ENCODE results near the gene TCF4. TPM values are rescaled to one million over a fixed set of nuclear protein-coding genes. Genes with fewer than 3 reads are reported as not detected.
A peak's percentile ranks its signal among the peaks of the same experiment; 100 is the strongest.

Gene TCF4
- total and polyA plus RNA-seq, 2 donors (not counting 1 experiment from before 2014, with no cell fraction given), result 68.5 to 353 TPM

DNA sequence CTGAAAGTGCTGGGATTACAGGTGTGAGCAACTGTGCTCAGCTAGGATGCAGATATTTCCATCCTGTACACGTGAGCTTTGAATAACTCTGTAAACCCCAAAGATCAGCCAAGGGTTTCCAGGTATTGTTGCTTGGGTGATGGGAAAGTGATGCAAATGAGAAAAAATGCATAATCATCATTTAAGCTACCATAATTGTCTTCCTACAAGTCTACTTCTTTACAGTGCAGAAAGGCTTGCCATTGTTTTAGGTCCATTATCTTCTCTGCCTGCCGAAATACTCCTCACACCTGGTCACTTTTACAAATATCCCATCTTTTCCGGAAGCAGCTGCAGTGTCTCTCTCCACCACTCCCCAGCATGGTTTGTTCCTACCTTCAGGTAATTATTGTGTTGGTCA lies 368.9 kb downstream of the TCF4 start:
- ATAC-seq (ENCODE audit: low read depth), result no peak
- TF ChIP-seq, protein P1, sequence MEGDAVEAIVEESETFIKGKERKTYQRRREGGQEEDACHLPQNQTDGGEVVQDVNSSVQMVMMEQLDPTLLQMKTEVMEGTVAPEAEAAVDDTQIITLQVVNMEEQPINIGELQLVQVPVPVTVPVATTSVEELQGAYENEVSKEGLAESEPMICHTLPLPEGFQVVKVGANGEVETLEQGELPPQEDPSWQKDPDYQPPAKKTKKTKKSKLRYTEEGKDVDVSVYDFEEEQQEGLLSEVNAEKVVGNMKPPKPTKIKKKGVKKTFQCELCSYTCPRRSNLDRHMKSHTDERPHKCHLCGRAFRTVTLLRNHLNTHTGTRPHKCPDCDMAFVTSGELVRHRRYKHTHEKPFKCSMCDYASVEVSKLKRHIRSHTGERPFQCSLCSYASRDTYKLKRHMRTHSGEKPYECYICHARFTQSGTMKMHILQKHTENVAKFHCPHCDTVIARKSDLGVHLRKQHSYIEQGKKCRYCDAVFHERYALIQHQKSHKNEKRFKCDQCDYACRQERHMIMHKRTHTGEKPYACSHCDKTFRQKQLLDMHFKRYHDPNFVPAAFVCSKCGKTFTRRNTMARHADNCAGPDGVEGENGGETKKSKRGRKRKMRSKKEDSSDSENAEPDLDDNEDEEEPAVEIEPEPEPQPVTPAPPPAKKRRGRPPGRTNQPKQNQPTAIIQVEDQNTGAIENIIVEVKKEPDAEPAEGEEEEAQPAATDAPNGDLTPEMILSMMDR (IDR thresholded peaks at IDR 0.05), result no peak
- no peak for TF ChIP-seq EZH2 (IDR thresholded peaks at IDR 0.05; ENCODE audit: borderline replicate concordance, insufficient read depth, low read depth, low read length, poor library complexity, severe bottlenecking)
- no peaks in the 10 kb centered on the region for H3K9me3 Mint-ChIP-seq (ENCODE audit: insufficient read depth)

DNA sequence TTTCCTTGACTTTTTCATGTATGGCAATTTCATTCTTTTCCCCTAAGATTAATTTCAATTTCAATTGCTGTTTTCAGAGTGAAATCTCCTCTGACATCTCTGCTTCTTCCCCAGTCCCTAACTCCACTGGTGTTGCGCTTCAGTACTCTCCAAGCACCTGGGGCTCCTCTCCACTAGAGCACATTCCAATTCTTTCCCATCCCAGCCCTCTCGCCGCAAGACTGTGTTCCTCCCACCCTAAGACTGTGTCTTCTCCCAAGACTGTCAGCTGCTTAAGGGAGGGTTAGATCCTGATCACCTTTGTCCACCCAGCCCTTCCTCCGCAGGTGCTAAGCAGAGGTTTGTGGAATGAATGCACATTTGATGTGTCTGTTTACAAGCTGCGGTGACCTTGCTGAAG lies 373.0 kb downstream of the TCF4 start:
- peaks cover 12% of the 10 kb centered on the region for H3K4me1 Mint-ChIP-seq
- ChIA-PET POLR2A (no interaction called here), CTCF (interaction anchor here (1.0 to 1.8 kb wide), 2 partner anchors 20 to 1362 kb away, joined by 3 to 4 read pairs; no protein-coding TSS in a partner anchor)
- Histone ChIP-seq H4K20me1 (ENCODE audit: control insufficient read depth, insufficient read depth, low read length, poor library complexity, severe bottlenecking) (no peaks in the 10 kb centered on the region), H3K27me3 (replicated peaks in 1 of 4; ENCODE audit: control extremely low read depth in 1 of 4, control insufficient read depth in 3 of 4, insufficient read depth in 4 of 4, low read length in 3 of 4) (peaks cover 0 to 4% (median 0%) of the 10 kb centered on the region in 4 experiments), H3K79me2 (ENCODE audit: control insufficient read depth, insufficient read depth, low read length) (no peaks in the 10 kb centered on the region), H3K9ac (ENCODE audit: low read length) (no peak overlapping the region), H3K27ac (ENCODE audit: low read length in 2 of 2) (no peak overlapping the region), H3K4me1 (ENCODE audit: control insufficient read depth in 2 of 2, insufficient read depth in 2 of 2, low read length in 2 of 2) (peaks cover 8 to 11% of the 10 kb centered on the region in 2 donors), H2AFZ (ENCODE audit: insufficient read depth, low read depth, low read length, poor library complexity, severe bottlenecking) (no peak overlapping the region), H3K9me3 (ENCODE audit: control extremely low read depth in 1 of 3, control insufficient read depth in 2 of 3, insufficient read depth in 1 of 3, low read length in 2 of 3) (peaks cover 0 to 3% (median 0%) of the 10 kb centered on the region in 3 donors), H3K4me2 (replicated peaks; ENCODE audit: low read depth, low read length, poor library complexity, severe bottlenecking) (no peak overlapping the region), H3K4me3 (ENCODE audit: control extremely low read depth in 1 of 5, extremely low read depth in 1 of 5, insufficient read depth in 1 of 5, low read depth in 2 of 5, low read length in 4 of 5) (no peak overlapping the region), H3K36me3 (replicated peaks in 1 of 2; ENCODE audit: control extremely low read depth in 1 of 2, control insufficient read depth in 1 of 2, extremely low read depth in 1 of 2, insufficient read depth in 2 of 2, low read length in 1 of 2) (no peaks in the 10 kb centered on the region)
- intact Hi-C loops (cut with micrococcal nuclease), result no loop called here
- no peak overlapping the region for H3K4me3 Mint-ChIP-seq
- DNase-seq (no peak), ATAC-seq (ENCODE audit: low read depth) (no peak)
- no peak overlapping the region for H3K27ac Mint-ChIP-seq
- no peaks in the 10 kb centered on the region for H3K9me3 Mint-ChIP-seq (ENCODE audit: insufficient read depth)
- WGBS (ENCODE audit: insufficient coverage), result 97% methylated on average over 5 of the region's 5 CpGs
- TF ChIP-seq EZH2 (IDR thresholded peaks at IDR 0.05; ENCODE audit: borderline replicate concordance, insufficient read depth, low read depth, low read length, poor library complexity, severe bottlenecking), result no peak
- TF ChIP-seq, protein P1 (IDR thresholded peaks at IDR 0.05), result no peak
- H3K27me3 Mint-ChIP-seq, result no peaks in the 10 kb centered on the region

More for the DNA sequence above, 368.9 kb downstream of the TCF4 start:
- H3K27ac ChIP-seq (ENCODE audit: low read length in 2 of 2), result no peak overlapping the region
- CTCF ChIA-PET, result interaction anchor here (0.6 to 3.2 kb wide), 2 partner anchors 13 to 15 kb away, joined by 3 to 13 read pairs; no protein-coding TSS in a partner anchor
- no peaks in the 10 kb centered on the region for H4K20me1 ChIP-seq (ENCODE audit: control insufficient read depth, insufficient read depth, low read length, poor library complexity, severe bottlenecking)
- peaks cover under 1 to 1% of the 10 kb centered on the region in 2 experiments for H3K36me3 ChIP-seq (replicated peaks in 1 of 2; ENCODE audit: control extremely low read depth in 1 of 2, control insufficient read depth in 1 of 2, extremely low read depth in 1 of 2, insufficient read depth in 2 of 2, low read length in 1 of 2)
- peaks cover 29 to 30% of the 10 kb centered on the region in 2 donors for H3K4me1 ChIP-seq (ENCODE audit: control insufficient read depth in 2 of 2, insufficient read depth in 2 of 2, low read length in 2 of 2)
- H3K79me2 ChIP-seq (ENCODE audit: control insufficient read depth, insufficient read depth, low read length), result no peaks in the 10 kb centered on the region
- H3K9me3 ChIP-seq (ENCODE audit: control extremely low read depth in 1 of 3, control insufficient read depth in 2 of 3, insufficient read depth in 1 of 3, low read length in 2 of 3), result no peaks in the 10 kb centered on the region
- Mint-ChIP-seq H3K4me1 (peaks cover 31% of the 10 kb centered on the region), H3K27me3 (no peaks in the 10 kb centered on the region), H3K27ac (peak overlapping the region; percentile 48), H3K4me3 (no peak overlapping the region)
- WGBS (ENCODE audit: insufficient coverage), result no CpG with 5 or more reads among the region's 3 CpGs
- POLR2A ChIA-PET, result interaction anchor here (0.7 kb wide), 1 partner anchor 157 kb away, joined by 5 read pairs; no protein-coding TSS in a partner anchor
- H2AFZ ChIP-seq (ENCODE audit: insufficient read depth, low read depth, low read length, poor library complexity, severe bottlenecking), result no peak overlapping the region
- no peak for DNase-seq
- H3K27me3 ChIP-seq (replicated peaks in 1 of 4; ENCODE audit: control extremely low read depth in 1 of 4, control insufficient read depth in 3 of 4, insufficient read depth in 4 of 4, low read length in 3 of 4), result peaks cover 0 to 4% (median 0%) of the 10 kb centered on the region in 4 experiments
- H3K9ac ChIP-seq (ENCODE audit: low read length), result no peak overlapping the region
- H3K4me3 ChIP-seq (ENCODE audit: control extremely low read depth in 1 of 5, extremely low read depth in 1 of 5, insufficient read depth in 1 of 5, low read depth in 2 of 5, low read length in 4 of 5), result no peak overlapping the region
- H3K4me2 ChIP-seq (replicated peaks; ENCODE audit: low read depth, low read length, poor library complexity, severe bottlenecking), result no peak overlapping the region
- intact Hi-C loops (cut with micrococcal nuclease), result no loop called here

All from B cell (primary cell).